ENCODE data around the gene LEP. TPM values are rescaled to one million over a fixed set of nuclear protein-coding genes. Genes with fewer than 3 reads are reported as not detected.

The LEP gene
- total RNA-seq, 2 experiments from 2014 or later = not detected

DNA sequence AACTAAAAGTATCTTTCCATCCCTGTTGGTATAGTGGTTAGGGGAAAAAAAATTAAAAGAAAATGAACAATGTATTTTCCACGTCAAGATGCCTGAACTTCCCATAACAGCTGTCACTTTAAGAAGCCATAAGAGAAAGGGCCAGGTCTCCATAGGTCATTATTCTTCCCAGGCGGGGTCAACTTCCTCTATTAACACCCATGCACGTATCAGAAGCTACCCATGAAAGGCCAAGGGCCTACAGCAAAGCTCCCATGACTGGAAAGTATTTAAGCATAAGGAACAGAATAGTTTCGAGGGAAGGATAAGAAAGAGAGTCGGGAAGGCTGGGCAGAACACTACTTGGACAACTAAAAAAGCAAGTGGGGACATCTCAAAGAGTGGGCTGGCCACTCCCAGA, 62.6 kb downstream of the LEP start:
- TF ChIP-seq, protein P1, sequence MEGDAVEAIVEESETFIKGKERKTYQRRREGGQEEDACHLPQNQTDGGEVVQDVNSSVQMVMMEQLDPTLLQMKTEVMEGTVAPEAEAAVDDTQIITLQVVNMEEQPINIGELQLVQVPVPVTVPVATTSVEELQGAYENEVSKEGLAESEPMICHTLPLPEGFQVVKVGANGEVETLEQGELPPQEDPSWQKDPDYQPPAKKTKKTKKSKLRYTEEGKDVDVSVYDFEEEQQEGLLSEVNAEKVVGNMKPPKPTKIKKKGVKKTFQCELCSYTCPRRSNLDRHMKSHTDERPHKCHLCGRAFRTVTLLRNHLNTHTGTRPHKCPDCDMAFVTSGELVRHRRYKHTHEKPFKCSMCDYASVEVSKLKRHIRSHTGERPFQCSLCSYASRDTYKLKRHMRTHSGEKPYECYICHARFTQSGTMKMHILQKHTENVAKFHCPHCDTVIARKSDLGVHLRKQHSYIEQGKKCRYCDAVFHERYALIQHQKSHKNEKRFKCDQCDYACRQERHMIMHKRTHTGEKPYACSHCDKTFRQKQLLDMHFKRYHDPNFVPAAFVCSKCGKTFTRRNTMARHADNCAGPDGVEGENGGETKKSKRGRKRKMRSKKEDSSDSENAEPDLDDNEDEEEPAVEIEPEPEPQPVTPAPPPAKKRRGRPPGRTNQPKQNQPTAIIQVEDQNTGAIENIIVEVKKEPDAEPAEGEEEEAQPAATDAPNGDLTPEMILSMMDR (conservative IDR thresholded peaks at IDR 0.05; ENCODE audit: low read length) = no peak
- no peak for TF ChIP-seq EZH2phosphoT487 (IDR thresholded peaks at IDR 0.05; ENCODE audit: borderline replicate concordance, low read depth, low read length)
- POLR2A ChIA-PET = no interaction called here
- no peak overlapping the region for H3K4me3 ChIP-seq (ENCODE audit: low read depth, low read length, poor library complexity, severe bottlenecking)

GRCh38 chr7:128304212-128304611, 63.1 kb downstream of the LEP start:
- CTCF ChIA-PET (ENCODE audit: unreplicated experiment) = no interaction called here

More for the DNA sequence above, 62.6 kb downstream of the LEP start:
- DNase-seq (ENCODE audit: low spot score) = no peak
- Histone ChIP-seq H3K9me2 (ENCODE audit: insufficient read depth, low read length) (no peaks in the 10 kb centered on the region), H3K9me3 (ENCODE audit: low read length) (no peaks in the 10 kb centered on the region), H4K20me1 (ENCODE audit: insufficient read depth, low read length) (no peaks in the 10 kb centered on the region), H3K36me3 (ENCODE audit: insufficient read depth, low read length) (peaks cover 57% of the 10 kb centered on the region), H3K27ac (ENCODE audit: low read depth, low read length, poor library complexity, severe bottlenecking) (no peak overlapping the region), H3K4me1 (ENCODE audit: insufficient read depth, low read length, poor library complexity, severe bottlenecking) (no peaks in the 10 kb centered on the region), H2AFZ (ENCODE audit: low read length) (no peak overlapping the region), H3K79me2 (ENCODE audit: insufficient read depth, low read depth, low read length) (no peaks in the 10 kb centered on the region), H3K4me2 (ENCODE audit: low read length) (no peak overlapping the region)
- no TSS peak for BruUV-seq (replicated peaks)
- intact Hi-C loops (cut with micrococcal nuclease; ENCODE audit: unreplicated experiment) = no loop called here
- CTCF ChIA-PET (ENCODE audit: unreplicated experiment) = no interaction called here

GRCh38 chr7:128307061-128307460, 66.0 kb downstream of the LEP start:
- TF ChIP-seq, protein P1 (conservative IDR thresholded peaks at IDR 0.05; ENCODE audit: low read length) = no peak
- TF ChIP-seq EZH2phosphoT487 (IDR thresholded peaks at IDR 0.05; ENCODE audit: borderline replicate concordance, low read depth, low read length) = no peak

More at GRCh38 chr7:128304212-128304611, 63.1 kb downstream of the LEP start:
- H3K4me1 ChIP-seq (ENCODE audit: insufficient read depth, low read length, poor library complexity, severe bottlenecking) = no peaks in the 10 kb centered on the region
- no peak for DNase-seq (ENCODE audit: low spot score)
- no peaks in the 10 kb centered on the region for H4K20me1 ChIP-seq (ENCODE audit: insufficient read depth, low read length)
- H3K4me2 ChIP-seq (ENCODE audit: low read length) = no peak overlapping the region
- no peak overlapping the region for H3K27ac ChIP-seq (ENCODE audit: low read depth, low read length, poor library complexity, severe bottlenecking)
- no peak overlapping the region for H3K4me3 ChIP-seq (ENCODE audit: low read depth, low read length, poor library complexity, severe bottlenecking)
- peaks cover 61% of the 10 kb centered on the region for H3K36me3 ChIP-seq (ENCODE audit: insufficient read depth, low read length)
- TF ChIP-seq, protein P1 (conservative IDR thresholded peaks at IDR 0.05; ENCODE audit: low read length) = no peak
- TF ChIP-seq EZH2phosphoT487 (IDR thresholded peaks at IDR 0.05; ENCODE audit: borderline replicate concordance, low read depth, low read length) = no peak
- no peaks in the 10 kb centered on the region for H3K79me2 ChIP-seq (ENCODE audit: insufficient read depth, low read depth, low read length)
- no TSS peak for BruUV-seq (replicated peaks)
- intact Hi-C loops (cut with micrococcal nuclease; ENCODE audit: unreplicated experiment) = no loop called here
- H3K9me3 ChIP-seq (ENCODE audit: low read length) = no peaks in the 10 kb centered on the region
- no peaks in the 10 kb centered on the region for H3K9me2 ChIP-seq (ENCODE audit: insufficient read depth, low read length)
- POLR2A ChIA-PET = no interaction called here
- H2AFZ ChIP-seq (ENCODE audit: low read length) = no peak overlapping the region

More at GRCh38 chr7:128307061-128307460, 66.0 kb downstream of the LEP start:
- POLR2A ChIA-PET = interaction anchor here (0.6 to 1.1 kb wide), 2 partner anchors 13 to 14 kb away, joined by 3 to 7 read pairs; no protein-coding TSS in a partner anchor
- Histone ChIP-seq H4K20me1 (ENCODE audit: insufficient read depth, low read length) (no peaks in the 10 kb centered on the region), H3K4me3 (ENCODE audit: low read depth, low read length, poor library complexity, severe bottlenecking) (no peak overlapping the region), H3K9me2 (ENCODE audit: insufficient read depth, low read length) (no peaks in the 10 kb centered on the region), H3K4me1 (ENCODE audit: insufficient read depth, low read length, poor library complexity, severe bottlenecking) (no peaks in the 10 kb centered on the region), H3K36me3 (ENCODE audit: insufficient read depth, low read length) (peaks cover 90% of the 10 kb centered on the region), H3K4me2 (ENCODE audit: low read length) (no peak overlapping the region), H3K27ac (ENCODE audit: low read depth, low read length, poor library complexity, severe bottlenecking) (no peak overlapping the region), H3K79me2 (ENCODE audit: insufficient read depth, low read depth, low read length) (no peaks in the 10 kb centered on the region), H2AFZ (ENCODE audit: low read length) (no peak overlapping the region), H3K9me3 (ENCODE audit: low read length) (no peaks in the 10 kb centered on the region)
- no TSS peak for BruUV-seq (replicated peaks)
- intact Hi-C loops (cut with micrococcal nuclease; ENCODE audit: unreplicated experiment) = no loop called here
- CTCF ChIA-PET (ENCODE audit: unreplicated experiment) = no interaction called here
- no peak for DNase-seq (ENCODE audit: low spot score)

Small RNA genes within 50 kb of the gene (microRNA-seq; reads per million reads assigned to microRNA genes)
- not detected for gene MIR129-1 (ENCODE audit: borderline replicate concordance)

Small RNA genes within 50 kb of the gene (small RNA-seq; reads per million reads assigned to genes)
- gene MIR129-1 = not detected

Other genes with a start within 250 kb of the LEP start
- gene LRRC4, start 209.8 kb upstream of the LEP start, total RNA-seq (2014; rRNA removed; shearing (Covaris generic)) = not detected in 2 replicates
- not detected in 2 replicates for gene LRRC4, start 209.8 kb upstream of the LEP start, total RNA-seq (2022)
- 35.6 and 64.6 TPM in 2 replicates for gene RBM28, start 102.6 kb downstream of the LEP start, total RNA-seq (2014; rRNA removed; shearing (Covaris generic))
- gene RBM28, start 102.6 kb downstream of the LEP start, total RNA-seq (2022) = 70.0 and 70.8 TPM in 2 replicates
- gene PRRT4, start 120.4 kb downstream of the LEP start, total RNA-seq (2014; rRNA removed; shearing (Covaris generic)) = not detected in 2 replicates
- not detected in 2 replicates for gene PRRT4, start 120.4 kb downstream of the LEP start, total RNA-seq (2022)
- gene IMPDH1, start 168.7 kb downstream of the LEP start, total RNA-seq (2014; rRNA removed; shearing (Covaris generic)) = 23.3 and 26.6 TPM in 2 replicates
- gene IMPDH1, start 168.7 kb downstream of the LEP start, total RNA-seq (2022) = 50.5 and 51.3 TPM in 2 replicates
- 23.7 and 33.9 TPM in 2 replicates for gene HILPDA, start 214.6 kb downstream of the LEP start, total RNA-seq (2014; rRNA removed; shearing (Covaris generic))
- 19.4 and 22.4 TPM in 2 replicates for gene HILPDA, start 214.6 kb downstream of the LEP start, total RNA-seq (2022)
- gene METTL2B, start 235.5 kb downstream of the LEP start, total RNA-seq (2014; rRNA removed; shearing (Covaris generic)) = 25.4 and 27.8 TPM in 2 replicates
- 35.4 and 40.7 TPM in 2 replicates for gene METTL2B, start 235.5 kb downstream of the LEP start, total RNA-seq (2022)

Data from OCI-LY7 (cell line).